ENCODE data around the gene TEX38. TPM values are rescaled to one million over a fixed set of nuclear protein-coding genes. Genes with fewer than 3 reads are reported as not detected.
"Not testable (repeated sequence)": the region's sequence is repeated elsewhere in the genome, so short reads cannot be mapped to it uniquely, and the experiment has no call there.

Gene TEX38
- total RNA-seq, 3 donors from 2014 or later, result not detected

DNA sequence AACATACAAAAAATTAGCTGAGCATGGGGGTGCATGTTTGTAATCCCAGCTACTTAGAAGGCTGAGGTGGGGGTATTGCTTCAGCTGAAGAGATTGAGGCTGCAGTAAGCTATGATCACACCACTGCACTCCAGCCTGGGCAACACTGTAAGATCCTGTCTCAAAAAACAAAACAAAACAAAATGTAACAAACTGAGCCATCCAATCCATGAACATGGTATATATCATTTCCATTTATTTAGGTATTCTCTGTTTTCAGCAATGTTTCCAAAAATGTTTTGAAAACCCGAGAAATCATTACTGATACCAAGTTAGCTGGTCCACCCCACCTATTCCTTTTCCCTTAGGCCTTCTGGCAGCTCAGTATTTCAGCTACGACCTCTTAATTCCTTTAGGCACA, 21.9 kb upstream of the TEX38 start:
- Mint-ChIP-seq H3K4me3 (no peak overlapping the region), H3K27me3 (ENCODE audit: low read depth) (no peaks in the 10 kb centered on the region), H3K9me3 (peaks cover 5% of the 10 kb centered on the region), H3K4me1 (ENCODE audit: low read depth) (peaks cover 5% of the 10 kb centered on the region), H3K36me3 (ENCODE audit: insufficient read depth) (peaks cover 50% of the 10 kb centered on the region)
- no peak for DNase-seq
- ATAC-seq, result no peak

DNA sequence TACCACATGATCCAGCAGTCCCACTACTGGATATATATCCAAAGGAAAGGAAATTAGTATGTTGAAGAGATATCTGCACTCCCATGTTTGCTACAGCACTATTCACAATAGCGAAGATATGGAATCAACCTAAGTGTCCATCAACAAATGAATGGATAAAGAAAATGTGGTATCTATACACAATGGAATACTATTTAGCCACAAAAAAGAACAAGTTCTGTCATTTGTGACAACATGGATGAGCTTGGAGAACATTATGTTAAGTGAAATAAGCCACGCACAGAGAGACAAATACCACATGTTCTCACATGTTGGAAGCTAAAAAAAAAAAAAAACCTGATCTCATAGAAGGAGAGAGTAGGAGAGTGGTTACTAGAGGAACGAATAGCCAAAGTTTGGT, 21.2 kb upstream of the TEX38 start:
- peaks cover 5% of the 10 kb centered on the region for H3K9me3 Mint-ChIP-seq
- no peak for ATAC-seq
- no peak overlapping the region for H3K4me3 Mint-ChIP-seq
- DNase-seq, result no peak
- peaks cover 5% of the 10 kb centered on the region for H3K4me1 Mint-ChIP-seq (ENCODE audit: low read depth)
- H3K36me3 Mint-ChIP-seq (ENCODE audit: insufficient read depth), result peaks cover 54% of the 10 kb centered on the region
- no peaks in the 10 kb centered on the region for H3K27me3 Mint-ChIP-seq (ENCODE audit: low read depth)

DNA sequence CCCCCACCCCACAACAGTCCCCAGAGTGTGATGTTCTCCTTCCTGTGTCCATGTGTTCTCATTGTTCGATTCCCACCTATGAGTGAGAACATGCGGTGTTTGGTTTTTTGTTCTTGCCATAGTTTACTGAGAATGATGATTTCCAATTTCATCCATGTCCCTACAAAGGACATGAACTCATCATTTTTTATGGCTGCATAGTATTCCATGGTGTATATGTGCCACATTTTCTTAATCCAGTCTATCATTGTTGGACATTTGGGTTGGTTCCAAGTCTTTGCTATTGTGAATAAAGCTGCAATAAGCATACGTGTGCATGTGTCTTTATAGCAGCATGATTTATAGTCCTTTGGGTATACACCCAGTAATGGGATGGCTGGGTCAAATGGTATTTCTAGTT, 20.5 kb upstream of the TEX38 start:
- not testable (repeated sequence) for ATAC-seq; H3K4me3 Mint-ChIP-seq; DNase-seq; H3K27me3 Mint-ChIP-seq (ENCODE audit: low read depth); H3K9me3 Mint-ChIP-seq; H3K4me1 Mint-ChIP-seq (ENCODE audit: low read depth)
- H3K36me3 Mint-ChIP-seq (ENCODE audit: insufficient read depth), result peaks cover 60% of the 10 kb centered on the region

DNA sequence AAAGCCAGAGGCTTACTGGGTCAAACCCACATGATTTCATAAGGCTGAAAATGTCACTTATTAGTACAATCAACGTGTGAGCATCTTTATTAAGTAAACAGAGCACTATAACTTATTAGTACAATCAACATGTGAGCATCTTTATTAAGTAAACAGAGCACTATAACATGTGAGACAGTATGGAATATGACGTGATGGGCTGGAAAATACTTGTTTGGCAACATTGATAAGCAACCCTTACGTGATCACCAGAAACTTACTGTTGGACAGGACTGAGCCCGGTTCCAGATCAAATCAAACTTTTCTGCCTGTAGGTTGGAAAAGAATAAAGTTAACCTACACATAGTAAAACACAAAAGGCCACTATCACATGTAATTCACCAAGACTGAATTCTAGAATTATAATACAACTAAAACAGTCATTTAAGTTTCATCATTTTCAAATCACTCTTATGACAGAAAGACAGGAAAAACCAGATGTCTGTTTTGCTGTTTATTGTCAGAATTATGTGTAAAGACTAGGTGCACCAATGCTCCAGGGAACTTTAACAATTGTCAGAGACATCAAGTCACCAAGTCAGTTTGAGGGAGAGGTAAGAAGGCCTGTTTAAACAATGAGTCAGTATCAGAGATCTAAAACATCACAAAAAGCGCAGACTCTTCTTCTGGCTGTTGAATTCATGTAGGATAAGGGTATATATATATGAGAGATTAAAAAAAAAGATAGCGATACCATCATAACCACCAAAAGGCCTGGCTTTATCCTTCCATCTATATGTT, 19.1 kb upstream of the TEX38 start:
- no peak for ATAC-seq
- H3K4me3 Mint-ChIP-seq, result no peak overlapping the region
- peaks cover 3% of the 10 kb centered on the region for H3K4me1 Mint-ChIP-seq (ENCODE audit: low read depth)
- H3K36me3 Mint-ChIP-seq (ENCODE audit: insufficient read depth), result peaks cover 55% of the 10 kb centered on the region
- DNase-seq, result no peak
- no peaks in the 10 kb centered on the region for H3K27me3 Mint-ChIP-seq (ENCODE audit: low read depth)
- peaks cover 5% of the 10 kb centered on the region for H3K9me3 Mint-ChIP-seq

GRCh38 chr1:46653405-46653958, 18.2 kb upstream of the TEX38 start:
- peaks cover 5% of the 10 kb centered on the region for H3K9me3 Mint-ChIP-seq
- H3K4me1 Mint-ChIP-seq (ENCODE audit: low read depth), result peaks cover 3% of the 10 kb centered on the region
- H3K27me3 Mint-ChIP-seq (ENCODE audit: low read depth), result no peaks in the 10 kb centered on the region
- H3K4me3 Mint-ChIP-seq, result no peak overlapping the region
- H3K36me3 Mint-ChIP-seq (ENCODE audit: insufficient read depth), result peaks cover 58% of the 10 kb centered on the region
- no peak for ATAC-seq
- no peak for DNase-seq

- H3K9me3 Mint-ChIP-seq, result peaks cover 5% of the 10 kb centered on the region
- peaks cover 3% of the 10 kb centered on the region for H3K4me1 Mint-ChIP-seq (ENCODE audit: low read depth)
- no peak for DNase-seq
- no peak overlapping the region for H3K4me3 Mint-ChIP-seq
- H3K27me3 Mint-ChIP-seq (ENCODE audit: low read depth), result no peaks in the 10 kb centered on the region
- H3K36me3 Mint-ChIP-seq (ENCODE audit: insufficient read depth), result peaks cover 58% of the 10 kb centered on the region
- ATAC-seq, result no peak
Observed at GRCh38 chr1:46654012-46654411, 17.6 kb upstream of the TEX38 start.

- peaks cover 55% of the 10 kb centered on the region for H3K36me3 Mint-ChIP-seq (ENCODE audit: insufficient read depth)
- not testable (repeated sequence) for DNase-seq; H3K9me3 Mint-ChIP-seq; H3K4me3 Mint-ChIP-seq; H3K4me1 Mint-ChIP-seq (ENCODE audit: low read depth); ATAC-seq; H3K27me3 Mint-ChIP-seq (ENCODE audit: low read depth)
Observed at GRCh38 chr1:46654698-46655097, 17.0 kb upstream of the TEX38 start.

GRCh38 chr1:46655848-46656247, 15.8 kb upstream of the TEX38 start:
- Mint-ChIP-seq H3K4me1 (ENCODE audit: low read depth) (peaks cover 11% of the 10 kb centered on the region), H3K36me3 (ENCODE audit: insufficient read depth) (peaks cover 44% of the 10 kb centered on the region), H3K27me3 (ENCODE audit: low read depth) (no peaks in the 10 kb centered on the region), H3K4me3 (no peak overlapping the region), H3K9me3 (no peaks in the 10 kb centered on the region)
- no peak for DNase-seq
- ATAC-seq, result no peak

GRCh38 chr1:46656643-46657042, 15.0 kb upstream of the TEX38 start:
- DNase-seq, result no peak
- ATAC-seq, result no peak
- no peaks in the 10 kb centered on the region for H3K9me3 Mint-ChIP-seq
- H3K36me3 Mint-ChIP-seq (ENCODE audit: insufficient read depth), result peaks cover 44% of the 10 kb centered on the region
- no peak overlapping the region for H3K4me3 Mint-ChIP-seq
- H3K4me1 Mint-ChIP-seq (ENCODE audit: low read depth), result peaks cover 11% of the 10 kb centered on the region
- no peaks in the 10 kb centered on the region for H3K27me3 Mint-ChIP-seq (ENCODE audit: low read depth)

DNA sequence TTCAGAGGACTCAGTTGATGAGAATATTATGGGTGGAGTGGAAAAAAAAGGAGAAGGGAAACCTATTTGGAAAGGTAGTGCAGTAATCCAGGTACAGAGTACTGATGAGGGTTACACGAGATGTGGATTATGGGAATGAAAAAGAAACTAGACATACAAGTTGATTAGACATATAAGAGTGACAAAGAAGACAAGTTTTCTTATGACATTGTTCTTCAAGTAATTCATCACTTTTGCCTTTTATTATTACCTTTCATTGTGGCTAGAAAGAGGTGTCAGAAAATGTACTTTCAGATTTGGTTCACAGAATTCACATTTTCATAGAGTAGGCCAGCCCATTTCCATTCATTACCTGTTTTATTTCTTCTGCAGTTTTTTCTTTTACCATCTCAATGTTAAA, 13.9 kb upstream of the TEX38 start:
- H3K4me1 Mint-ChIP-seq (ENCODE audit: low read depth), result peaks cover 11% of the 10 kb centered on the region
- DNase-seq (no peak), ATAC-seq (no peak)
- no peaks in the 10 kb centered on the region for H3K9me3 Mint-ChIP-seq
- H3K4me3 Mint-ChIP-seq, result no peak overlapping the region
- no peaks in the 10 kb centered on the region for H3K27me3 Mint-ChIP-seq (ENCODE audit: low read depth)
- H3K36me3 Mint-ChIP-seq (ENCODE audit: insufficient read depth), result peaks cover 36% of the 10 kb centered on the region

DNA sequence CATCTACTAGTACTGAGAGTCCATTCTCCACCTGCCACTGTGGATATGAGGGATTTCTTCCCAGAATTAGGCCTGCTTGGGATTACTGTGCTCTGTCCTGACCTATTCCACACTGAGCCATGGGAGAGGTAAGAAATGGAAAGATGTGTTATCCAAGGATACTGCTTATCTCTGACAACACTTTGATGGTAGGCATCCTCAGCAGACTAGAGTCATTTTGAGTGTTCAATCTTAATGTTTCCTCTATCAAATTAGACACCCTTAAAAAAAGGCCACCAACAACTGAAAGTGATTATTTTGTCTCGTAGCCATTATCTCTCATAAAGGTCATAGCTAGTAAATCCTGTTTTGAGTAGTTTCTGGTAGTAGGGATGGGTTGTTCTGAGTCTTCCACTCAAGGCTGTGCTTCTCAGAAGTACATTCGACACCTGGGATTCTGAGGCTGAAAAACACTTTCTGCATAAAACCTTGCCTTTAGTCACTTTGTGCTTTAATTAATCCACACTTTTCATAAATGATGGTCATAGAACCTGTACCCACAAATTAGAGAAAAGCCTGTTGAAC, 12.3 kb upstream of the TEX38 start:
- peaks cover 38% of the 10 kb centered on the region for H3K36me3 Mint-ChIP-seq (ENCODE audit: insufficient read depth)
- peaks cover 8% of the 10 kb centered on the region for H3K4me1 Mint-ChIP-seq (ENCODE audit: low read depth)
- DNase-seq, result no peak
- no peaks in the 10 kb centered on the region for H3K9me3 Mint-ChIP-seq
- H3K27me3 Mint-ChIP-seq (ENCODE audit: low read depth), result no peaks in the 10 kb centered on the region
- H3K4me3 Mint-ChIP-seq, result no peak overlapping the region
- no peak for ATAC-seq

DNA sequence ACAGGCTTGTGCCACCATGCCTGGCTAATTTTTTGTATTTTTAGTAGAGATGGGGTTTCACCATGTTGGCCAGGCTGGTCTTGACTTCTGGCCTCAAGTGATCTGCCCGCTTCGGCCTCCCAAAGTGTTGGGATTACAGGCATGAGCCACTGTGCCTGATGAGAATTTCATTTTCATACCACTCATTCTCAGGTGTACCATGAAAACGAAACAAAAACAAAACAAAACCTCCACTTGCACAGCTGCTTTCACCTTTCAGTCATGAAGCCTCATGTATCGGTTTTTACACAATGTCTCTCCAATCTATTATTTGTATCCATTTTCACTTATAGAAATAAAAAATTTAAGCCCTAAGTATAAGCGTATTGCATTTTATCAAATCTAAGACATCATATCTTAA, 11.5 kb upstream of the TEX38 start:
- peaks cover 12% of the 10 kb centered on the region for H3K4me1 Mint-ChIP-seq (ENCODE audit: low read depth)
- not testable (repeated sequence) for H3K27me3 Mint-ChIP-seq (ENCODE audit: low read depth); DNase-seq; H3K4me3 Mint-ChIP-seq; H3K9me3 Mint-ChIP-seq
- ATAC-seq, result peak in 1 of 2 donors; percentile 10
- peaks cover 36% of the 10 kb centered on the region for H3K36me3 Mint-ChIP-seq (ENCODE audit: insufficient read depth)

DNA sequence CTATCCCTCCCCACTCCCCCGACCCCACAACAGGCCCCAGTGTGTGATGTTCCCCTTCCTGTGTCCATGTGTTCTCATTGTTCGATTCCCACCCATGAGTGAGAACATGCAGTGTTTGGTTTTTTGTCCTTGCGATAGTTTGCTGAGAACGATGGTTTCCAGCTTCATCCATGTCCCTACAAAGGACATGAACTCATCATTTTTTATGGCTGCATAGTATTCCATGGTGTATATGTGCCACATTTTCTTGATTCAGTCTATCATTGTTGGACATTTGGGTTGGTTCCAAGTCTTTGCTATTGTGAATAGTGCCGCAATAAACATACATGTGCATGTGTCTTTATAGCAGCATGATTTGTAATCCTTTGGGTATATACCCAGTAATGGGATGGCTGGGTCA, 8.7 kb upstream of the TEX38 start:
- H3K36me3 Mint-ChIP-seq (ENCODE audit: insufficient read depth), result peaks cover 23% of the 10 kb centered on the region
- H3K27me3 Mint-ChIP-seq (ENCODE audit: low read depth); DNase-seq; H3K9me3 Mint-ChIP-seq; ATAC-seq; H3K4me3 Mint-ChIP-seq: not testable (repeated sequence)
- peaks cover 29% of the 10 kb centered on the region for H3K4me1 Mint-ChIP-seq (ENCODE audit: low read depth)

- ATAC-seq (no peak), DNase-seq (no peak)
- peak overlapping the region; percentile 84 for H3K4me3 Mint-ChIP-seq
- H3K27me3 Mint-ChIP-seq (ENCODE audit: low read depth), result no peaks in the 10 kb centered on the region
- H3K9me3 Mint-ChIP-seq, result no peaks in the 10 kb centered on the region
- H3K4me1 Mint-ChIP-seq (ENCODE audit: low read depth), result peaks cover 21% of the 10 kb centered on the region
- peaks cover 20% of the 10 kb centered on the region for H3K36me3 Mint-ChIP-seq (ENCODE audit: insufficient read depth)
Observed at GRCh38 chr1:46665983-46666382, 5.7 kb upstream of the TEX38 start.

All from activated T-cell treated with anti-CD3 and anti-CD28 coated beads, Interleukin-2, amount 50 U/mL, for 4 hours (primary cell).